Tongue (tissue), 2 donors: ENCODE data around the gene NDE1. TPM values are rescaled to one million over a fixed set of nuclear protein-coding genes. Genes with fewer than 3 reads are reported as not detected.
"Not testable (repeated sequence)": the region's sequence is repeated elsewhere in the genome, so short reads cannot be mapped to it uniquely, and the experiment has no call there.

Experiments used
- DNase-seq: peaks from one replicate; pipeline ENCODE4 v3.0.0-alpha.2; 2015
- total RNA-seq: library from RNA; depleted of rRNA; stranded (reverse); fragments of >200 nt; gene quantifications from one replicate; pipeline ENCODE4 v1.2.3, GENCODE V29; 2014

NDE1 gene, protein sequence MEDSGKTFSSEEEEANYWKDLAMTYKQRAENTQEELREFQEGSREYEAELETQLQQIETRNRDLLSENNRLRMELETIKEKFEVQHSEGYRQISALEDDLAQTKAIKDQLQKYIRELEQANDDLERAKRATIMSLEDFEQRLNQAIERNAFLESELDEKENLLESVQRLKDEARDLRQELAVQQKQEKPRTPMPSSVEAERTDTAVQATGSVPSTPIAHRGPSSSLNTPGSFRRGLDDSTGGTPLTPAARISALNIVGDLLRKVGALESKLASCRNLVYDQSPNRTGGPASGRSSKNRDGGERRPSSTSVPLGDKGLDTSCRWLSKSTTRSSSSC
- total RNA-seq, result 36.5 TPM

DNA sequence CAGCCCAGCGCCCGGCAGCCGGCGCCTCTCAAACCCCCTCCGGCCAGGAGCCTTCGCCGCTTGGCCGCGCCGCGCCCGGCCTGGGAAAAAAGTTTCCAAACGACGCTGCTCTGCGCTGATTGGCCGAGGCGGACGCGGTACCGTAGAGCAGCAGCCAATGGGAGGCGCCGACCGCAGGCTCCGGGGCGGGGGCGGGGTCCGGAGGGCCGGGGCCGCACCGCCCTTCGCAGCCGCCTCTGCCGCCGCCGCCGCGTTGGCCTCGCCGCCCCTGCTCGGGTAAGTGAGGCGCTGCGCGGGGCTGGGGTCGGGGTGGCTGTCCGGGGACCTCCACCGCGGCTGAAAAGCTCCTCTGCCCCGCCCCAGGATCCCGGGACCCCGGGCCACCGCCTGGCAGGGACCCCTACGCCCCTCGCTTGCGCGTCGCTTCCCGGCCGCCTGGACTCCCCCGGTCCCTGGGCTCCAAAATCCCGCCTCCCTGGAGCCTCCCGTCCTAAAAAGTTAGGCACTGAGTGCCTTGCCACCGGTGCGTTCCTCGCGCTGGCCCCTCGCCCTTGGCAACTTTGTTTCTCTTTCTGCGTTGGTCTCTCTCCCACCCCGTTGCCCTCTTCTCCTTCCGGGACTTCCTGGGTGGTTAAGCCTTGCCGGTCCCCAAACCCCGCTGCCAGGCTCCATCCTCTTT, at the start of gene NDE1:
NDE1 (plus strand) TSS at position 227 of the 679 bp plus-strand sequence. CDS start 14,534 bp downstream, outside the sequence.
- DNase-seq, result peak; percentile 97

DNA sequence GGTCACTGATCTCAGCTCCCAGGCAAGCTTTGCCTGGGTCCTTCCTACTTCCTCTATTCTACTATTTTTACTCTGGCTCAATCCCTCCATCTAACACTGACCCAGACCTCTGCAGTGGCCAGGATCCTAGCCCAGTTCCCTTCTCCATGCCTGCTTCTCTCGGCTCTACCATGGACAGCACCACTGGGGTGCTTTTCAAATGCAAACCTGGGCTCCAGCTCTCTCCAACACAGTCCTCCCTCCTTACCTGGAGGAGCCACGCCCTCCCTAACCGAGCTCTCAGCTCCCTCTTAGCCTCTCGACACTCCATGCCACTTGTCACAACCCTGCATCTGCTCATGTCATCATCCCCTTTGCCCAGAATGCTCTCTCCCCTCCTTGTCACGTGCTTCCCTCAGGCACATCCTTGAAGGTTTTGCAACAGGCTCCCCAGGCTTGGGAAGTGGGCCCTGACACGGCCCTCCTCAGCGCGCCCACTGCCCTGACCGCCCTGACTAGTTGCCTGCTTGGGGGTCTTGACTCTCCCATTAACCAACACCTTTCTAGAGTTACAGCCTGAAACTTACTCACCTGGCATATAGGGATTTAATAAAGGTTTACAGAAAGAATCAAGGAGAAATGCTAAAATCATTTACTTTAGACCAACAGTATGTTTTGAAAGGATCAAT, 48.7 kb upstream of the NDE1 start:
- no peak for DNase-seq

DNA sequence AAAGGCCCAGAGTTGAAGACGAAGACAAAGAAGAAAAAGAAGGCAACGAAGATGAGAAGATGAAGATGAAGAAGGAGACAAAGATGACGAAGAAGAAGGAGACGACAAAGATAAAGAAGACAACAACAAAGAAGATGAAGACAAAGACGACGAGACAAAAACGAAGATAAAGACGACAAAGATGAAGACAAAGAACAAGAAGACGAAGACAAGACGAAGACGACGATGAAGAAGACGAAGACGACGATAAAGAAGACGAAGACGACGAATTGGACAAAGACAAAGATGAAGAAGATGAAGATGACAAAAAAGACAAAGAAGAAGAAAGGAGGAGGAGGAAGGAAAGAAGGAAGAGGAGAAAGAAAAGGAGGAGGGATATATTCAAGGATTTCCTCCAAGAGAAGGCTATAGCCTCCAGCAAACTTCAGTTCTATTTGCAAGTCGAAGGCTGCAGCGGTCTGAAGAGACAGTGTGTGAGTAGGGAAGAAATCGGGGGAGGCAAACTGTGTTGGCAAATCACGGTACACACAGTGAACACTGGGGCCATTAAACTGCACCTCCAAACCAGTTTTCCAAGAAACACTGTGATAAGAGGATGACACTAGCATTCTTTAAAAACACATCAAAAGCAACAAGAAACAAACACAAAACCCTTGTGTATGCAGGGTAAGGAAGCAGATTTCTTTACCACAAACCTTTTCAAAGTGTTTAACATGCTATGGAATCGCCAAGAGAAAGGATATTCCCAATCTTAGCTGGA, 47.6 kb upstream of the NDE1 start:
- no peak for DNase-seq

DNA sequence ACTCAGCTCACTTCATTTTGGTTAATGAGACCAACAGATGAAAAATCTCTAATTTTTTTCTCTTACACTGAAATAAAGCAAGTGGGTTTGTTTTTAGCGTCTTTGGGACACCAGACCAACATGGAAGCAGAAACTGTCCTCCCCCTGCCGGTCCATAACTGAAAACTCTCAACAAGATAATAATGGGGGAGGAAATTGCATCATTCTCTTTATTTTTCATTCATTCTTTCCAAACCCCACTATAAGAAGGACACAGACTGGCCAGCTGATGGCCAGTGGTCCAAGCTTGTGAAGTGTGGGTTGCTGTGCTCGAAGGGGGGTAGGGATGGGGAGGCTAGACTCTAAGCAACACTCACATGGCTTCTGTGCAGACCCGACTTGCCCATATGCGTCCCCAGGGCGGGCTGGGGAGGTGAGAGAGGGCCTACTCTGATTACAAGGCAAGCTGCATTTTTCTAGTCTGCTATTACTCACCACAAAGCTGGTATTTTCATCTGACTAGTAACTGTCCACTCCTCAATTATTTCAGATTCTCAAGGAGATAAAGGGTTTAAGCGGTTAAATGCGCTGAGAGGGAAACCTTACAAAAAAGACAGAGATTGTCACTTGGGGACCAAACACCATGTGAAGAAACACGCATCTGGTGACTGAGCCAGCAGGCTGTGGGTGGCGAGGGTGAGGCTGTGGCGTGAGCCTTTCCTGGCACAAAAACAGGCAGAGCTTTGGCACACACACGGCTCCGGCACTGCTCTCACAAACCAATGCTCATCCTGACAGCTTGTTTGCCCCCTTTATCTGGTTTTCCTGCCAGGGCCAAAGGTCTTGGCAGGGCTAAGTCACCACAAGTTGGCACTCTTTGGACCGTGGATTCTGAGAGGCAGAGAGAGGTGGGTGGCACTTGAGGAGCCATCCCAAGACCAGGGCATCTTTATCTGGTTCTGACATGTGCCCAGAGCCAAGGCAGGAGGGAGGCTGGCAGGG, 45.3 kb upstream of the NDE1 start:
- DNase-seq, result no peak

DNA sequence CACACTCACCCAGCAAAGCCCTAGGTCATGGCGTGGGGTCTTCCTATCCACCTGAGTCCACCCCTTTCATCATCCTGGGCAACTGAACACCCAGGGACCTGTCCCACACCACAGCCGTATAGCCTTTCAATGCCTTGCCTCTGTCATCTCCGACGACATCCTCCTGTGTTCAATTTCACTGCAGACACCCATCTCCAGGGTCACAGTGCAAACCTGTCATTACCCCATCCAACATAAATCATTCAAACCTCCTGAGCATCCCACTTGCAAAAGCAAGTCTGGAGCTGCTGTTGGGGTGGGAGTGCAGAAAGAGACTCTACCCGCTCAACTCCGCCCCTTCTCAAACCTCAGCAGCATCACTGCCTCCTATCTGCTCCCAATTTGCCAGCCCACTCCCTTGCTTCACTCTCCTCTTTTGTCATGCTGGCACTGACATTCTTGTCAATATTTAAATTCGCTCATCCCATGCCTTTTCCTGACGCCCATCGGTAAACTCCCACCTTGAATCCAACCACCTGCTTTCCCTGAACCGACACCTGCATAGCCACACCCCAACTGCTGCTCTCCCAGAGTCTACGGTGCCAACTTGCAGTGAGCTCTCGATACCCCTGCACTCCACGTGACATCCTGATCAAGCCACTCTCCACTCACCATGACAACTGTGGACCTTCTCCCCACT, 44.1 kb upstream of the NDE1 start:
- no peak for DNase-seq

DNA sequence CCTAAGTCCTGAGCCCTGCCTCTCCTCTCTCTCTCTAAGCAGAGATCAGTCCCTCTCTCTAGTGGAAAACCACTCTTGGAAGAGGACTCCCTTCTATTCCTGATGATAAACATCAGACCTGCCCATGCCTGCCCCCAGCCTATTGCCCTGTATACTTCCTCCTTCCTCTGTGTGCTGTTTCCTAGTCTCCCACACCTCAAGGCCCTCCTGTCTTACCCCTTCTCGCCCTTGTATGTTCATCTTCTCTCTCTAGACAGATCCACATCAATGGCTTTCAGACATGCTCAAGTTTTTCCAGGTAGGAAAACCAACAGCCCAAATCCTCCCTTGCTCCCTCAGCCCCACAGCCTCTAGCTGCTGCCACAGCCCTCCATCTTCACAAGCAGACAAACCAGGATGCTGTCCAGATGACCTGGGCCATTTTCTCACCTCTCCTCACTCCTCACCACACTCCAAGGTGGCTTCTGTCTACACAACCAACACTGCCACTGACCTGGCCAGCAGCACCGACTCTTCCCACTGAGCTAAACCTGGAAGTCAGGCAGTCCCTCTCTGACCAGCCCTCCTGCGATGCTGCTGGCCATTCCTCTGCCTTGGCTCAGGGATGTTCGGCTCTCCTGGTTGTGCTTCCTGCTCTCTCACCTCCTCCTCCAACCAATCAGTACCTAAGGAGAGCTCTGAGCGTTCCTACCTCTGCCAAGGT, 43.4 kb upstream of the NDE1 start:
- no peak for DNase-seq

DNA sequence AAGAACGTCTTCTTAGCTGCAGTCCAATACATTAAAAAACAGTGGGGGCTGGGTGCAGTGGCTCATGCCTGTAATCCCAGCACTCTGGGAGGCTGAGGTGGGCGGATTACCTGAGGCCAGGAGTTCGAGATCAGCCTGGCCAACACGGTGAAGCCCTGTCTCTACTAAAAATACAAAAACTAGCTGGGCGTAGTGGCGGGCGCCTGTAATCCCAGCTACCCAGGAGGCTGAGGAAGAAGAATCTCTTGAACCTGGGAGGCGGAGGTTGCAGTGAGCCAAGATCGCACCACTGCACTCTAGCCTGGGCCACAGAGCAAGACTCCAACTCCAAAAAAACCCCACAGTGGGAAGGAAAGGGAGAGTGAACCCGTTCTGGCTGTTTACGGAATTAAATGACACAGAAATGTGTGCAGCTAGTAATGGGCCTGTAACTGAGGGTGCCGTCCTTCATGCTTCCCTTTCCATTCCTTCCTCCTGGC, 42.8 kb upstream of the NDE1 start:
- DNase-seq, result not testable (repeated sequence)

DNA sequence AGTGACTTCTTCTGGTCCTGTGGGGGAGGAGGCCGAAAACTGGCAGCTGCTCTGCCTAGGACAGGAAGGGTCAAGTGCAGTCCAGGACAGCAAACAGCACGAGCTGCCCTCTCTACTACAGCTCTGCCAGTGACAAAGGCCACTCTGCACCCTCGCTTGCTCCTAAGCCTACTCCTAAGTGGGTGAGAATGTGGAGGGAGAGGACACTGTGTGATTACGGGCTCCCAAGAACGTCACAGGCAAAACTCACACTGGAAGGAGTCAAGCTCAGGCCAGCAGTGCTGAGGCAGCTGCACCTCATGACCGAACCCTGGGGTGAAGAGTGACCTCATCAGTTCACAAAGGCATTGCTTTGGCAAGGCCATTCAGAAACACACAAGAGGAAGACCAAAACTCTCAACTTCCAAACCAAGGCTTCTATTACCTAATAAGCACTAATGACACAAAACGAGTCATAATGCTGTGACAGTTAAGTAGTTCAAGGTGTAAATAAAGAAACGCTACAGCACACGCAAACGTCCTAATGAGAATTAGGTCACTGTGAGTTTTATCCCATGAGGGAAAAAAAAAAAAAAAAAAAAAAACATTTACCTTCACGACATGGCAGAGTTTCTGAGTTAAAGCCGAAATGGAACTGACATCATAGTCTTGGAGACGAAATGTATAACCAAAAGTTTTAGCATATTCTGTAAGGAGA, 42.2 kb upstream of the NDE1 start:
- DNase-seq, result peak; percentile 20

DNA sequence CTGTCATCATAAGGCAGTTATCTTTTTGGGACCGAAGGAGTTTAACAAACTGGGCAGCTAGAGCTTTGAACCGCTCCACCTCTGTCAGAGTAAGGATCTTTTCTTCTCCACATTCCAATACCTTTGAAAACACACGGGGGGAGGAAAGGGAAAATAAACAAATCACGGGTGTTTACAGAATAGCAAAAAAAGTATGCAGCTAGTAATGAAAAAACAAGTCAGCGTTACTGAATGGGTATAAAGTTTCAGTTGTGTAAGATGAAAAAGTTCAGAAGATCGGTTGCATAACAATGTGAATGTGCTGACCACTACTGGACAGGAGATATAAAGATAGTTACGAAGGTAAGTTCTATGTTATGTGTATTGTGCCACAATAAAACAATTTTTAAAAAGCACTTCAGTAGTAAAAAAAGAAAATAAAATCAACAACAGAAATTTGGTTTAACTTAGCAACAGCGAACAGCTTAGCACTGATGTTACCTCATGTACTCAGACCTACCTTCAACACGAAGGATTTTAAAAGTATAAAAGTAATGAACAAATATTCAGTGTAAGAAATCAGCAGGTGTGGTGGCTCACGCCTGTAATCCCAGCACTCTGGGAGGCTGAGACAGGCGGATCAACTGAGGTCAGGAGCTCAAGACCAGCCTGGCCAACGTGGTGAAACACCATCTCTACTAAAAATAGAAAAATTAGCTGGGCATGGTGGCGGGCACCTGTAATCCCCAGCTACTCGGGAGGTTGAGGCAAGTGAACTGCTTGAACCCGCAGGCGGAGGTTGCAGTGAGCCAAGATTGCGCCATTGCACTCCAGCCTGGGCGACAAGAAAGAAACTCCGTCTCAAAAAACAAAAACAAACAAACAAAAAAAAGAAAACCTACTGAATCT, 41.4 kb upstream of the NDE1 start:
- no peak for DNase-seq

DNA sequence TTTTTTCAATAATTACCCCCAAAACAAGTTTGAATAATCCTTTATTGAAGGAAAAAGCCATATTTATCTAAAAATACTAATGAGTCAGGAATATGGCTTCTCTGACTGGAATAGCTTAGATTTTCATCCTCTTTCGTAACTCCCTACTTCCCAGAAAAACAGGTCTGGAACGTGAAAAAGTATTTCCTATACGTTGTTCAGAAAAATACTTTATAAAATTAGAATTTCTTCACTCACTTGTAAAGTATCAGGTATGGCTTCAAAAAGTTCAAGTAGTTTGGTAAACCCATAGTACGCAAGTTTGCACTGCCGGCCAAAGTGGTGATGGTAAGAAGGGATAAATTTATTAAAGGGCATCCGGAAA, 40.8 kb upstream of the NDE1 start:
- no peak for DNase-seq

DNA sequence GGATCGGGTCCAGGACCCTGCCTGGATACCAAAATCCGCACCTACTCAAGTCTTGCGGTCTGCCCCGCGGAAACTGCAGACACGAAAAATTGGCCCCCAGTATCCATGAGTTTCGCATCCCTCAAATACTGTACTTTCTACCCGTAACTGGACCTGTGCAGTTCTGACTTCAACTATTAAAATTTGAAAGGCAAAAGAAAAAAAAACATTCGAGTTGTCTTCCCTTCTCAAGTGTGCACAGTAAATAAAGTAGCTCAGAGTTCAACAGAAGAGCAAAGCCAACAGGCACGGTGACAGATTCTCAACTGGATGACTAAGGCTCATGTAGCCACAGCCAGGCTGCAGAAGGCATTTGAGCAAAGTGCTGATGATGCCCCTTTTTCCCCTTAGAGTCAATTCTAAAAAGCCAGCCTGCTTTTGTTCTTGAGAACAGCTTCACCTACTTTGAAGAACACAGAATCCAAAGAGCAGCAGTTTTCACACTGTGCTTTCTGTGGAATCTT, 39.6 kb upstream of the NDE1 start:
- no peak for DNase-seq

DNA sequence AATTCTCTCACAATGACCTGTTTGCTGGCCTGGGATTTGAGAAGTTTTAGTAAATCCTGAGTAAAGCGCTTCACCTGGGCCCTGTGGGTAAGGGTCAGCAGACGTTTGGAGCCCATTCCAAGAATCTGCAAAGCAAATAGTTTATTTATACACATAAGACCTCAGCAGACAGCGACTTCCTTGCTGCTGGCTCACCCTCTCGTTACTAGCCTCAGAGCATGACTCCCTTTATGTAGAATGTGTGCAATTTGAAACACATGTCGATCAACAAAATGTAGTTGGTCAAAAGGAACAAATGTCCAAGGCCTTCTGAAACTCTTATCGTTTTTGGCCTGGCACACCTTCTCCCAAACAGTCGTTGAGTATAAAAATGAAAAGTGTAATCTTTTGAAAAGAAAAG, 38.4 kb upstream of the NDE1 start:
- DNase-seq, result no peak

DNA sequence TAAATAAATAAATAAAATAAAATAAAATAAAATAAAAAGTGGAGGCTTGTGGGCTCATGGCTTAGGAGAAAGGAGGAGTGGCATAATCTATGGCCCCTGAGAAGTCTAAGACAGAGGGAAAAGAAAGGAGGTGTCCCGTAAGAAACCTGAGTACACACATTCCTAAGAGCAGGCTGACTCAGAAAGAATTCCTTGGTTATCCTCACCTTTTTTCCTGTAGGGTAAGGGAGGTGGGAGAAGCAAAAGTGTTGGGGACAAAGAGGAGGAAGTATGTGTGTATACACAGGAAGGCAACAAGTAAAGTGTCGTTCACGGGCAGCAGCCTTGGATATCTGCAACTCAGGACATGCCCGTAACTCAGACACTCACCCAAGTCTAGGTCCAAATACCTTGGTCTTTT, 36.4 kb upstream of the NDE1 start:
- no peak for DNase-seq

DNA sequence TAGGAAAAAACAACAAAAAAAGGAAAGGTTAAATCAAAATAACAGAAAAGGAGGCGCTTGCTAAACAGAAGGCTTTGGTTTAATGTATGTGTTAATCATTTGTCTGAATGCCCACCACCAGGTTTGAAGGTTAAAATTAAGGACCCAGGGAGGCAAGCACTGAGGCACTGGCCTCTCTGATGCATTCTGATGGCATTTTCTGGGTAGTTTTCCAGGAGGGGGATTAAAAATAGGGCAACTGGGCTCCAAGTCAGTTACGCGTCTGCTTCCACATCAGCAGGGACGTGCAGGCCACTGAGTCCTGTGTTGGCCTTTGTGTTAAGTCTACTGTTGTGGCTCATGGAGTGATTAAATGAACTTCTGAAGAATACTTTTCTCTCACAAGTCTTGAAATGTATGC, 34.0 kb upstream of the NDE1 start:
- DNase-seq, result no peak

DNA sequence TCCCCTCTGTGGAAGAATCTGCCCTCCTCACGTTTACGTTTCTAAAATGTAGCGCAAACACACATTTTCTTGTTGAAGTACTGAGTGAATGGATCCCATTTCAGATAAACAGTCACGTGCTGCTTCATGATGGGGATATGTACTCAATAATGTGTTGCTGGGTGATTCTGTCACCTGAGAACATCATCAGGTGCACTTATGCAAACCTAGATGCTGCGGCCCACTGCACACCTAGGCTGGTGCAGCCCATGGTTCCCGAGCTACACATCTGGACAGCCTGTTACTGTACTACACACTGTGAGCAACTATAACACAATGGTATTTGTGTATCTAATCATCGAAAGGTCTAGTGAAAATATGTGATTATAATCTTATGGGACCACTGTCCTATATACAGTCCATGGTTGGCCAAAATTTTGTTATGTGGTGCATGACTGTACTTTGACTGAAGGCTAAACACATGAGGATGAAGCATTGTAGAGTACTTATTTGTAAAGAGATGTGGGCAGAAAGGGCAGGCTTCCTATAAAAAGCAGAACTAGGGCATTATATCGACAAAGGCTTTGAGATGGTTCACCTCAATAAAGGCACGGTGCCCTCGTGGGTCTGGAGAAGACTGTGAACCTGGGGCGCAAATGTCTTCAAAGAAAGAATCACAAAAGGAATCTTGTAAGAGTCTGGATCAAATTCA, 33.4 kb upstream of the NDE1 start:
- DNase-seq, result no peak

DNA sequence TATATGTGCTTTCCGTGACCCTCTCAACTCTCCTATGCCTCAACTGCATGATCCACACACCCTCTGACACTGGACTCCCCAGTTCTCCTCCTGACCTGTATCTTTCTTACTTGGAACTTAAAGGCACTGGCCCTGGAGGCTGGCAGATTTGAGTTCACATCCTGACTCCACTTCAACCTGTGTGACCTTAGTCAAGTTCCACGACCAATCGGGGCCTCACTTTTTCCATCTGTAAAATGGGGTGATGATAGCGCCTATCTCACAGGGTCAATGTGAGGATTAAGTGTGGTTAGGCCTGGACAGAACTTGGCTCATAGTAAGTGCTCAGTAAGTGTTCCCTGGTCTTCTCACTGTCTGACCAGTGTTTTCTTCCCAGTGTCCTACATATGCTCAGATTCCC, 32.1 kb upstream of the NDE1 start:
- DNase-seq, result no peak

DNA sequence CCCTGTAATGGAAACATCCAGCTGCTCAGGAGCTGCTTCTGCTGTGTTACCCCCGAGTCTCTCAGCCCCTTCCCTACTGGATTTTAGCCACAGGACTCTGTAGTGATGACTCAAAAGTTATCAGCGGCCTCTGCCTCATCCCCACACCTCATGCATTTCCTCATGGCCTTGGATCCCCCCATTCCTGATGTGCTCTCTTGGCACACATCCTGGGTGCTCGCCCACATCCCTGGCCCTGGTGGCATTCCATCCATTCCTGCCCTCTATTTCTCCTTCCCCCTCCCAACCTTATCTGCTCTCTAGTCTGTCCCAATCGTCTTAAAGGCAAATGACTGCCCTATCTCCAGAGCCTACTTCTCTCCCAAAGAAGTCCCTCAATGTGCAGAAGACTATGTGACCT, 31.7 kb upstream of the NDE1 start:
- DNase-seq, result no peak
